Measurements from ENCODE around the gene GPR22. TPM values are rescaled to one million over a fixed set of nuclear protein-coding genes. Genes with fewer than 3 reads are reported as not detected.

The GPR22 gene
- total RNA-seq, 2 experiments from 2014 or later, result not detected

GRCh38 chr7:107464666-107465226, 5.1 kb upstream of the GPR22 start:
- H3K4me1 ChIP-seq (ENCODE audit: insufficient read depth, low read length), result no peaks in the 10 kb centered on the region
- intact Hi-C loops (cut with DNase I, micrococcal nuclease), result loop anchor here in 1 of 2 experiments (1.0 to 10.0 kb wide), 2 partner anchors 260 to 680 kb away; no protein-coding TSS in a partner anchor
- ATAC-seq (ENCODE audit: poor library complexity) (no peak), DNase-seq (no peak)
- ChIA-PET CTCF (no interaction called here), POLR2A (interaction anchor here (1.6 kb wide), 1 partner anchor 279 kb away, joined by 6 read pairs; the partner anchor contains the start of gene CBLL1)
- H3K36me3 Mint-ChIP-seq (ENCODE audit: low read depth), result peaks cover 4% of the 10 kb centered on the region
- H3K4me1 Mint-ChIP-seq (ENCODE audit: low read depth), result peaks cover 4% of the 10 kb centered on the region
- no peaks in the 10 kb centered on the region for H3K9me3 ChIP-seq (ENCODE audit: control insufficient read depth in 1 of 2, insufficient read depth in 1 of 2, low read length in 2 of 2)
- H3K9me3 Mint-ChIP-seq, result no peaks in the 10 kb centered on the region
- no peak overlapping the region for H3K4me3 ChIP-seq (ENCODE audit: low read length)
- H3K27me3 ChIP-seq (ENCODE audit: control insufficient read depth in 1 of 2, insufficient read depth in 2 of 2, low read length in 2 of 2), result no peaks in the 10 kb centered on the region
- H3K36me3 ChIP-seq (ENCODE audit: insufficient read depth, low read length), result peaks cover under 1% of the 10 kb centered on the region
- H3K27me3 Mint-ChIP-seq, result no peaks in the 10 kb centered on the region
- H3K4me3 Mint-ChIP-seq, result no peak overlapping the region
- no peak for TF ChIP-seq CTCF (IDR thresholded peaks at IDR 0.05)
- peak overlapping the region; percentile 4 for H3K27ac Mint-ChIP-seq
- no peak overlapping the region for H3K27ac ChIP-seq (ENCODE audit: low read depth in 1 of 2, low read length in 2 of 2)

GRCh38 chr7:107467972-107468371, 1.9 kb upstream of the GPR22 start:
- POLR2A ChIA-PET, result no interaction called here
- Mint-ChIP-seq H3K36me3 (ENCODE audit: low read depth) (no peaks in the 10 kb centered on the region), H3K27me3 (no peaks in the 10 kb centered on the region), H3K4me1 (ENCODE audit: low read depth) (peaks cover 4% of the 10 kb centered on the region), H3K27ac (no peak overlapping the region), H3K9me3 (no peaks in the 10 kb centered on the region), H3K4me3 (no peak overlapping the region)
- CTCF ChIA-PET, result no interaction called here
- no peak for TF ChIP-seq CTCF (IDR thresholded peaks at IDR 0.05)
- Histone ChIP-seq H3K36me3 (ENCODE audit: insufficient read depth, low read length) (no peaks in the 10 kb centered on the region), H3K9me3 (ENCODE audit: control insufficient read depth in 1 of 2, insufficient read depth in 1 of 2, low read length in 2 of 2) (no peaks in the 10 kb centered on the region), H3K4me1 (ENCODE audit: insufficient read depth, low read length) (no peaks in the 10 kb centered on the region), H3K27me3 (ENCODE audit: control insufficient read depth in 1 of 2, insufficient read depth in 2 of 2, low read length in 2 of 2) (no peaks in the 10 kb centered on the region), H3K27ac (ENCODE audit: low read depth in 1 of 2, low read length in 2 of 2) (no peak overlapping the region), H3K4me3 (ENCODE audit: low read length) (no peak overlapping the region)
- intact Hi-C loops (cut with DNase I, micrococcal nuclease), result loop anchor here in 1 of 2 experiments (10.0 kb wide), 1 partner anchor 677 kb away; no protein-coding TSS in a partner anchor
- ATAC-seq (ENCODE audit: poor library complexity) (no peak), DNase-seq (no peak)

- Mint-ChIP-seq H3K27me3 (no peaks in the 10 kb centered on the region), H3K27ac (no peak overlapping the region), H3K36me3 (ENCODE audit: low read depth) (no peaks in the 10 kb centered on the region), H3K4me3 (no peak overlapping the region), H3K9me3 (no peaks in the 10 kb centered on the region), H3K4me1 (ENCODE audit: low read depth) (no peaks in the 10 kb centered on the region)
- ChIA-PET POLR2A (no interaction called here), CTCF (interaction anchor here (0.6 kb wide), 1 partner anchor 1865 kb away, joined by 3 read pairs; no protein-coding TSS in a partner anchor)
- no peak for DNase-seq
- ATAC-seq (ENCODE audit: poor library complexity), result no peak
- intact Hi-C loops (cut with DNase I, micrococcal nuclease), result loop anchor here in 1 of 2 experiments (10.0 kb wide), 1 partner anchor 676 kb away; no protein-coding TSS in a partner anchor
- H3K4me1 ChIP-seq (ENCODE audit: insufficient read depth, low read length), result no peaks in the 10 kb centered on the region
- no peak overlapping the region for H3K27ac ChIP-seq (ENCODE audit: low read depth in 1 of 2, low read length in 2 of 2)
- TF ChIP-seq CTCF (IDR thresholded peaks at IDR 0.05), result no peak
- no peaks in the 10 kb centered on the region for H3K27me3 ChIP-seq (ENCODE audit: control insufficient read depth in 1 of 2, insufficient read depth in 2 of 2, low read length in 2 of 2)
- no peaks in the 10 kb centered on the region for H3K36me3 ChIP-seq (ENCODE audit: insufficient read depth, low read length)
- no peaks in the 10 kb centered on the region for H3K9me3 ChIP-seq (ENCODE audit: control insufficient read depth in 1 of 2, insufficient read depth in 1 of 2, low read length in 2 of 2)
- no peak overlapping the region for H3K4me3 ChIP-seq (ENCODE audit: low read length)
Measured at GRCh38 chr7:107468824-107469223, 1.0 kb upstream of the GPR22 start.
